ENCODE results near the gene SMIM29. TPM values are rescaled to one million over a fixed set of nuclear protein-coding genes. Genes with fewer than 3 reads are reported as not detected.
A peak's percentile ranks its signal among the peaks of the same experiment; 100 is the strongest.

SMIM29 gene
- total and polyA plus RNA-seq, 2 donors (not counting 1 experiment from before 2014, with no cell fraction given), result 43.6 to 106 TPM

GRCh38 chr6:34234667-34235306 lies 14.0 kb downstream of the SMIM29 start:
- intact Hi-C loops (cut with micrococcal nuclease), result loop anchor here (5.0 to 10.0 kb wide), 4 partner anchors 438 to 650 kb away; partner anchors contain the start of genes ANKS1A, ILRUN, SNRPC and TAF11
- Histone ChIP-seq H3K9me3 (ENCODE audit: control extremely low read depth in 1 of 3, control insufficient read depth in 2 of 3, insufficient read depth in 1 of 3, low read length in 2 of 3) (no peaks in the 10 kb centered on the region), H3K36me3 (replicated peaks in 1 of 2; ENCODE audit: control extremely low read depth in 1 of 2, control insufficient read depth in 1 of 2, extremely low read depth in 1 of 2, insufficient read depth in 2 of 2, low read length in 1 of 2) (no peaks in the 10 kb centered on the region), H3K9ac (ENCODE audit: low read length) (peak overlapping the region; percentile 78), H3K4me2 (replicated peaks; ENCODE audit: low read depth, low read length, poor library complexity, severe bottlenecking) (peak overlapping the region; percentile 97), H3K4me1 (ENCODE audit: control insufficient read depth in 2 of 2, insufficient read depth in 2 of 2, low read length in 2 of 2) (peaks cover 21 to 25% of the 10 kb centered on the region in 2 donors), H3K4me3 (ENCODE audit: control extremely low read depth in 1 of 5, extremely low read depth in 1 of 5, insufficient read depth in 1 of 5, low read depth in 2 of 5, low read length in 4 of 5) (no peak overlapping the region), H2AFZ (ENCODE audit: insufficient read depth, low read depth, low read length, poor library complexity, severe bottlenecking) (no peak overlapping the region), H3K27me3 (replicated peaks in 1 of 4; ENCODE audit: control extremely low read depth in 1 of 4, control insufficient read depth in 3 of 4, insufficient read depth in 4 of 4, low read length in 3 of 4) (no peaks in the 10 kb centered on the region), H3K79me2 (ENCODE audit: control insufficient read depth, insufficient read depth, low read length) (peaks cover 23% of the 10 kb centered on the region), H3K27ac (ENCODE audit: low read length in 2 of 2) (peak overlapping the region in 1 of 2 donors; percentile 98), H4K20me1 (ENCODE audit: control insufficient read depth, insufficient read depth, low read length, poor library complexity, severe bottlenecking) (peaks cover 21% of the 10 kb centered on the region)
- DNase-seq, result no peak
- WGBS (ENCODE audit: insufficient coverage), result 80% methylated on average over 30 of the region's 53 CpGs
- TF ChIP-seq EZH2 (IDR thresholded peaks at IDR 0.05; ENCODE audit: borderline replicate concordance, insufficient read depth, low read depth, low read length, poor library complexity, severe bottlenecking) (no peak), CTCF (IDR thresholded peaks at IDR 0.05) (no peak)
- H3K27ac Mint-ChIP-seq, result peak overlapping the region; percentile 85
- CTCF ChIA-PET, result interaction anchor here (1.0 kb wide), 1 partner anchor 12 kb away, joined by 3 read pairs; no protein-coding TSS in a partner anchor
- no peak for ATAC-seq (ENCODE audit: low read depth)
- peaks cover 25% of the 10 kb centered on the region for H3K4me1 Mint-ChIP-seq
- peak overlapping the region; percentile 70 for H3K4me3 Mint-ChIP-seq
- no peaks in the 10 kb centered on the region for H3K27me3 Mint-ChIP-seq
- no peaks in the 10 kb centered on the region for H3K9me3 Mint-ChIP-seq (ENCODE audit: insufficient read depth)
- POLR2A ChIA-PET, result no interaction called here

DNA sequence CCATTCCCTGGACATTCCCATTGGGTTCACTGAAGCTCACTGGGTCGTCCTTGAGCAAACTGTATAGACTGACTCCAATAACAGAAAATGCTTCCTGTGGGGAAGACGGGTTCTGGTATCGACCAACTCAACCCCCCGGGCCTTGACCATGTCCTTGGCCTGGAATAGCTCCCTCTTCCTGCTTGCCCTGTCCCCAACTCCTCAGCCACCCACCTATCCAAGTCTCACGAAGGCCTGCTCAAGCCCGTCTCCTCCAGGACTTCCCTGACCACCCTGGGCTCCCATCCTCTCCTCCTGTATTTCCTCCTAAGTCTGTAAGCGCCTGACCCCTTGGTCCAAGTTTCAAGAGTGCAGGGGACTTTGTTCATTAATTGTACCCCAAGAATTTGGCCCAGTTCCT lies 14.9 kb downstream of the SMIM29 start:
- peak overlapping the region; percentile 85 for H3K27ac Mint-ChIP-seq
- 89% methylated on average over 7 of the region's 7 CpGs for WGBS (ENCODE audit: insufficient coverage)
- ChIA-PET CTCF (interaction anchor here (1.0 to 1.8 kb wide), 4 partner anchors 10 to 37 kb away, joined by 3 to 6 read pairs (median 3); no protein-coding TSS in a partner anchor), POLR2A (interaction anchor here (0.6 to 1.6 kb wide), 2 partner anchors 10 to 910 kb away, joined by 6 to 7 read pairs; no protein-coding TSS in a partner anchor)
- DNase-seq, result no peak
- Histone ChIP-seq H3K9ac (ENCODE audit: low read length) (no peak overlapping the region), H3K4me2 (replicated peaks; ENCODE audit: low read depth, low read length, poor library complexity, severe bottlenecking) (no peak overlapping the region), H3K36me3 (replicated peaks in 1 of 2; ENCODE audit: control extremely low read depth in 1 of 2, control insufficient read depth in 1 of 2, extremely low read depth in 1 of 2, insufficient read depth in 2 of 2, low read length in 1 of 2) (no peaks in the 10 kb centered on the region), H3K27ac (ENCODE audit: low read length in 2 of 2) (peak overlapping the region in 1 of 2 donors; percentile 7), H3K9me3 (ENCODE audit: control extremely low read depth in 1 of 3, control insufficient read depth in 2 of 3, insufficient read depth in 1 of 3, low read length in 2 of 3) (no peaks in the 10 kb centered on the region), H4K20me1 (ENCODE audit: control insufficient read depth, insufficient read depth, low read length, poor library complexity, severe bottlenecking) (peaks cover 13% of the 10 kb centered on the region), H3K4me3 (ENCODE audit: control extremely low read depth in 1 of 5, extremely low read depth in 1 of 5, insufficient read depth in 1 of 5, low read depth in 2 of 5, low read length in 4 of 5) (no peak overlapping the region), H3K4me1 (ENCODE audit: control insufficient read depth in 2 of 2, insufficient read depth in 2 of 2, low read length in 2 of 2) (peaks cover 12 to 15% of the 10 kb centered on the region in 2 donors), H2AFZ (ENCODE audit: insufficient read depth, low read depth, low read length, poor library complexity, severe bottlenecking) (no peak overlapping the region), H3K27me3 (replicated peaks in 1 of 4; ENCODE audit: control extremely low read depth in 1 of 4, control insufficient read depth in 3 of 4, insufficient read depth in 4 of 4, low read length in 3 of 4) (no peaks in the 10 kb centered on the region), H3K79me2 (ENCODE audit: control insufficient read depth, insufficient read depth, low read length) (peaks cover 14% of the 10 kb centered on the region)
- intact Hi-C loops (cut with micrococcal nuclease), result loop anchor here (10.0 kb wide), 2 partner anchors 461 to 651 kb away; partner anchors contain the start of genes ANKS1A, ILRUN and TAF11
- peaks cover 20% of the 10 kb centered on the region for H3K4me1 Mint-ChIP-seq
- TF ChIP-seq CTCF (IDR thresholded peaks at IDR 0.05), result no peak
- no peak for TF ChIP-seq EZH2 (IDR thresholded peaks at IDR 0.05; ENCODE audit: borderline replicate concordance, insufficient read depth, low read depth, low read length, poor library complexity, severe bottlenecking)
- peak overlapping the region; percentile 38 for H3K4me3 Mint-ChIP-seq
- H3K27me3 Mint-ChIP-seq, result no peaks in the 10 kb centered on the region
- no peaks in the 10 kb centered on the region for H3K9me3 Mint-ChIP-seq (ENCODE audit: insufficient read depth)
- no peak for ATAC-seq (ENCODE audit: low read depth)
